GM12864 (cell line): ENCODE results near the gene FOXL1.

Source experiments
- DNase-seq: peaks from one replicate; pipeline ENCODE4 v3.0.0-alpha.2; 2011; ENCODE audit warnings: low read depth
- H3K4me3 ChIP-seq: 2 replicates; pipeline ENCODE4 v1.5.1; 2011; ENCODE audit warnings: mild to moderate bottlenecking, low read depth, low read length, control low read depth
- CTCF ChIP-seq: IDR thresholded peaks from 2 replicates; pipeline ENCODE4 v1.5.1; 2011; ENCODE audit warnings: low read depth, mild to moderate bottlenecking, moderate library complexity, low read length, control low read depth, inconsistent platforms; ENCODE audit errors: missing control alignments

Gene FOXL1

GRCh38 chr16:86597126-86597879 is 19.0 kb downstream of the FOXL1 start:
- H3K4me3 ChIP-seq: no peak overlapping the region
- no peak for TF ChIP-seq CTCF
- no peak for DNase-seq

- no peak overlapping the region for H3K4me3 ChIP-seq
- DNase-seq: no peak
- no peak for TF ChIP-seq CTCF
Measured at GRCh38 chr16:86597880-86598606, 19.7 kb downstream of the FOXL1 start.

- H3K4me3 ChIP-seq: no peak overlapping the region
- TF ChIP-seq CTCF: no peak
- no peak for DNase-seq
Measured at GRCh38 chr16:86598607-86599565, 20.5 kb downstream of the FOXL1 start.

GRCh38 chr16:86601356-86601755 is 23.0 kb downstream of the FOXL1 start:
- no peak overlapping the region for H3K4me3 ChIP-seq
- no peak for TF ChIP-seq CTCF
- DNase-seq: no peak

GRCh38 chr16:86602521-86602920 is 24.2 kb downstream of the FOXL1 start:
- DNase-seq: no peak
- no peak for TF ChIP-seq CTCF
- no peak overlapping the region for H3K4me3 ChIP-seq

GRCh38 chr16:86604436-86605193 is 26.3 kb downstream of the FOXL1 start:
- no peak for TF ChIP-seq CTCF
- peak overlapping the region; percentile 46 for H3K4me3 ChIP-seq
- peak; percentile 8 for DNase-seq
